Measurements from ENCODE around the gene NRXN3. TPM values are rescaled to one million over a fixed set of nuclear protein-coding genes. Genes with fewer than 3 reads are reported as not detected.

NRXN3 gene
- total and polyA plus RNA-seq, 2 donors (not counting 1 experiment from before 2014, with no cell fraction given) = not detected

- no peaks in the 10 kb centered on the region for H3K4me1 Mint-ChIP-seq
- no peaks in the 10 kb centered on the region for H3K27me3 Mint-ChIP-seq
- no peak overlapping the region for H3K4me2 ChIP-seq (replicated peaks; ENCODE audit: low read depth, low read length, poor library complexity, severe bottlenecking)
- H3K4me3 ChIP-seq (ENCODE audit: control extremely low read depth in 1 of 5, extremely low read depth in 1 of 5, insufficient read depth in 1 of 5, low read depth in 2 of 5, low read length in 4 of 5) = no peak overlapping the region
- no peak overlapping the region for H3K27ac Mint-ChIP-seq
- H3K27ac ChIP-seq (ENCODE audit: low read length in 2 of 2) = no peak overlapping the region
- H3K9me3 ChIP-seq (ENCODE audit: control extremely low read depth in 1 of 3, control insufficient read depth in 2 of 3, insufficient read depth in 1 of 3, low read length in 2 of 3) = no peaks in the 10 kb centered on the region
- H3K27me3 ChIP-seq (replicated peaks in 1 of 4; ENCODE audit: control extremely low read depth in 1 of 4, control insufficient read depth in 3 of 4, insufficient read depth in 4 of 4, low read length in 3 of 4) = no peaks in the 10 kb centered on the region
- POLR2A ChIA-PET = no interaction called here
- no peaks in the 10 kb centered on the region for H3K4me1 ChIP-seq (ENCODE audit: control insufficient read depth in 2 of 2, insufficient read depth in 2 of 2, low read length in 2 of 2)
- CTCF ChIA-PET = no interaction called here
- no peak overlapping the region for H2AFZ ChIP-seq (ENCODE audit: insufficient read depth, low read depth, low read length, poor library complexity, severe bottlenecking)
- no peaks in the 10 kb centered on the region for H3K9me3 Mint-ChIP-seq (ENCODE audit: insufficient read depth)
- no peaks in the 10 kb centered on the region for H3K79me2 ChIP-seq (ENCODE audit: control insufficient read depth, insufficient read depth, low read length)
- intact Hi-C loops (cut with micrococcal nuclease) = no loop called here
- TF ChIP-seq EZH2 (IDR thresholded peaks at IDR 0.05; ENCODE audit: borderline replicate concordance, insufficient read depth, low read depth, low read length, poor library complexity, severe bottlenecking) (no peak), CTCF (IDR thresholded peaks at IDR 0.05) (no peak)
- H3K9ac ChIP-seq (ENCODE audit: low read length) = no peak overlapping the region
- ATAC-seq (ENCODE audit: low read depth) (no peak), DNase-seq (no peak)
- no peaks in the 10 kb centered on the region for H3K36me3 ChIP-seq (replicated peaks in 1 of 2; ENCODE audit: control extremely low read depth in 1 of 2, control insufficient read depth in 1 of 2, extremely low read depth in 1 of 2, insufficient read depth in 2 of 2, low read length in 1 of 2)
- H4K20me1 ChIP-seq (ENCODE audit: control insufficient read depth, insufficient read depth, low read length, poor library complexity, severe bottlenecking) = no peaks in the 10 kb centered on the region
- no peak overlapping the region for H3K4me3 Mint-ChIP-seq
- WGBS (ENCODE audit: insufficient coverage) = 43% methylated on average over 1 of the region's 2 CpGs
Measured at GRCh38 chr14:79325071-79325470, 1154.9 kb downstream of the NRXN3 start.

GRCh38 chr14:79325557-79325956, 1155.4 kb downstream of the NRXN3 start:
- intact Hi-C loops (cut with micrococcal nuclease) = no loop called here
- H3K4me3 ChIP-seq (ENCODE audit: control extremely low read depth in 1 of 5, extremely low read depth in 1 of 5, insufficient read depth in 1 of 5, low read depth in 2 of 5, low read length in 4 of 5) = no peak overlapping the region
- DNase-seq (no peak), ATAC-seq (ENCODE audit: low read depth) (no peak)
- no peak overlapping the region for H3K4me3 Mint-ChIP-seq
- no peak overlapping the region for H3K4me2 ChIP-seq (replicated peaks; ENCODE audit: low read depth, low read length, poor library complexity, severe bottlenecking)
- 83% methylated on average over 2 of the region's 3 CpGs for WGBS (ENCODE audit: insufficient coverage)
- ChIA-PET POLR2A (no interaction called here), CTCF (no interaction called here)
- H2AFZ ChIP-seq (ENCODE audit: insufficient read depth, low read depth, low read length, poor library complexity, severe bottlenecking) = no peak overlapping the region
- no peaks in the 10 kb centered on the region for H3K27me3 ChIP-seq (replicated peaks in 1 of 4; ENCODE audit: control extremely low read depth in 1 of 4, control insufficient read depth in 3 of 4, insufficient read depth in 4 of 4, low read length in 3 of 4)
- H4K20me1 ChIP-seq (ENCODE audit: control insufficient read depth, insufficient read depth, low read length, poor library complexity, severe bottlenecking) = no peaks in the 10 kb centered on the region
- no peaks in the 10 kb centered on the region for H3K4me1 Mint-ChIP-seq
- H3K36me3 ChIP-seq (replicated peaks in 1 of 2; ENCODE audit: control extremely low read depth in 1 of 2, control insufficient read depth in 1 of 2, extremely low read depth in 1 of 2, insufficient read depth in 2 of 2, low read length in 1 of 2) = no peaks in the 10 kb centered on the region
- no peak overlapping the region for H3K27ac Mint-ChIP-seq
- no peaks in the 10 kb centered on the region for H3K9me3 Mint-ChIP-seq (ENCODE audit: insufficient read depth)
- no peak overlapping the region for H3K9ac ChIP-seq (ENCODE audit: low read length)
- H3K27ac ChIP-seq (ENCODE audit: low read length in 2 of 2) = no peak overlapping the region
- H3K4me1 ChIP-seq (ENCODE audit: control insufficient read depth in 2 of 2, insufficient read depth in 2 of 2, low read length in 2 of 2) = no peaks in the 10 kb centered on the region
- TF ChIP-seq CTCF (IDR thresholded peaks at IDR 0.05) (no peak), EZH2 (IDR thresholded peaks at IDR 0.05; ENCODE audit: borderline replicate concordance, insufficient read depth, low read depth, low read length, poor library complexity, severe bottlenecking) (no peak)
- no peaks in the 10 kb centered on the region for H3K79me2 ChIP-seq (ENCODE audit: control insufficient read depth, insufficient read depth, low read length)
- no peaks in the 10 kb centered on the region for H3K27me3 Mint-ChIP-seq
- no peaks in the 10 kb centered on the region for H3K9me3 ChIP-seq (ENCODE audit: control extremely low read depth in 1 of 3, control insufficient read depth in 2 of 3, insufficient read depth in 1 of 3, low read length in 2 of 3)
